ENCODE results near the gene DNAH2. TPM values are rescaled to one million over a fixed set of nuclear protein-coding genes. Genes with fewer than 3 reads are reported as not detected.

DNAH2 gene
- total RNA-seq, 1 experiment from 2014 or later = 0.13 TPM

DNA sequence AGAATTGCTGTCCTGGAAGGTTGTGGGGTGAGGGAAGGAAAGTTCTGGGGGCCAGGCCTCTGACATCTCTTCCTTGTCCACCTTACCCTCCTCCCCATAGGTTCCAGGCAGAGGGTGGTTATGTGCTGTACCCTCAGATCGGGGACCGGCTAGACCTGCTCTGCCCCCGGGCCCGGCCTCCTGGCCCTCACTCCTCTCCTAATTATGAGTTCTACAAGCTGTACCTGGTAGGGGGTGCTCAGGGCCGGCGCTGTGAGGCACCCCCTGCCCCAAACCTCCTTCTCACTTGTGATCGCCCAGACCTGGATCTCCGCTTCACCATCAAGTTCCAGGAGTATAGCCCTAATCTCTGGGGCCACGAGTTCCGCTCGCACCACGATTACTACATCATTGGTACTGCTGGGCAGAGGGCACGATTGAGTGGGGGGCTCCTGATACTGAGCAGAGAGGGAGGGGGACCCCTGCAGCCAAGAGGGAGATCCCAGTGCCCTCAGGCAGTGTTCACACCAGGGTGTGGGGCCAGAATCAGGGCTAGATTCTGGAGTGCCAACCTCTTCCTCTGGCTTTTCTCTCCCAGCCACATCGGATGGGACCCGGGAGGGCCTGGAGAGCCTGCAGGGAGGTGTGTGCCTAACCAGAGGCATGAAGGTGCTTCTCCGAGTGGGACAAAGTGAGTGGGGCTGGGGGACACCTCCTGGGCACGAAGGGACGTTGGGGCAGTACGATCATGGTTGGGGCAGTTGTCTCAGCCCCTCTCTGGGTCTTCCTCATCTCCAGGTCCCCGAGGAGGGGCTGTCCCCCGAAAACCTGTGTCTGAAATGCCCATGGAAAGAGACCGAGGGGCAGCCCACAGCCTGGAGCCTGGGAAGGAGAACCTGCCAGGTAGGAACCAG lies 9.4 kb upstream of the DNAH2 start:
- POLR2A ChIA-PET = no interaction called here
- H3K36me3 ChIP-seq (ENCODE audit: control insufficient read depth, insufficient read depth, low read length) = no peaks in the 10 kb centered on the region
- CTCF ChIA-PET = no interaction called here
- ATAC-seq (no peak), DNase-seq (ENCODE audit: low read depth, low spot score) (no peak)
- TF ChIP-seq, protein P1, sequence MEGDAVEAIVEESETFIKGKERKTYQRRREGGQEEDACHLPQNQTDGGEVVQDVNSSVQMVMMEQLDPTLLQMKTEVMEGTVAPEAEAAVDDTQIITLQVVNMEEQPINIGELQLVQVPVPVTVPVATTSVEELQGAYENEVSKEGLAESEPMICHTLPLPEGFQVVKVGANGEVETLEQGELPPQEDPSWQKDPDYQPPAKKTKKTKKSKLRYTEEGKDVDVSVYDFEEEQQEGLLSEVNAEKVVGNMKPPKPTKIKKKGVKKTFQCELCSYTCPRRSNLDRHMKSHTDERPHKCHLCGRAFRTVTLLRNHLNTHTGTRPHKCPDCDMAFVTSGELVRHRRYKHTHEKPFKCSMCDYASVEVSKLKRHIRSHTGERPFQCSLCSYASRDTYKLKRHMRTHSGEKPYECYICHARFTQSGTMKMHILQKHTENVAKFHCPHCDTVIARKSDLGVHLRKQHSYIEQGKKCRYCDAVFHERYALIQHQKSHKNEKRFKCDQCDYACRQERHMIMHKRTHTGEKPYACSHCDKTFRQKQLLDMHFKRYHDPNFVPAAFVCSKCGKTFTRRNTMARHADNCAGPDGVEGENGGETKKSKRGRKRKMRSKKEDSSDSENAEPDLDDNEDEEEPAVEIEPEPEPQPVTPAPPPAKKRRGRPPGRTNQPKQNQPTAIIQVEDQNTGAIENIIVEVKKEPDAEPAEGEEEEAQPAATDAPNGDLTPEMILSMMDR (IDR thresholded peaks at IDR 0.05) = no peak
- TF ChIP-seq TCF7L2 (IDR thresholded peaks at IDR 0.05; ENCODE audit: low read depth, low read length) (no peak), POLR2AphosphoS5 (IDR thresholded peaks at IDR 0.05; ENCODE audit: low read depth, low read length) (no peak), SIN3A (IDR thresholded peaks at IDR 0.05; ENCODE audit: borderline replicate concordance, insufficient read depth, low read depth, low read length) (no peak)
- TF ChIP-seq, protein P2, sequence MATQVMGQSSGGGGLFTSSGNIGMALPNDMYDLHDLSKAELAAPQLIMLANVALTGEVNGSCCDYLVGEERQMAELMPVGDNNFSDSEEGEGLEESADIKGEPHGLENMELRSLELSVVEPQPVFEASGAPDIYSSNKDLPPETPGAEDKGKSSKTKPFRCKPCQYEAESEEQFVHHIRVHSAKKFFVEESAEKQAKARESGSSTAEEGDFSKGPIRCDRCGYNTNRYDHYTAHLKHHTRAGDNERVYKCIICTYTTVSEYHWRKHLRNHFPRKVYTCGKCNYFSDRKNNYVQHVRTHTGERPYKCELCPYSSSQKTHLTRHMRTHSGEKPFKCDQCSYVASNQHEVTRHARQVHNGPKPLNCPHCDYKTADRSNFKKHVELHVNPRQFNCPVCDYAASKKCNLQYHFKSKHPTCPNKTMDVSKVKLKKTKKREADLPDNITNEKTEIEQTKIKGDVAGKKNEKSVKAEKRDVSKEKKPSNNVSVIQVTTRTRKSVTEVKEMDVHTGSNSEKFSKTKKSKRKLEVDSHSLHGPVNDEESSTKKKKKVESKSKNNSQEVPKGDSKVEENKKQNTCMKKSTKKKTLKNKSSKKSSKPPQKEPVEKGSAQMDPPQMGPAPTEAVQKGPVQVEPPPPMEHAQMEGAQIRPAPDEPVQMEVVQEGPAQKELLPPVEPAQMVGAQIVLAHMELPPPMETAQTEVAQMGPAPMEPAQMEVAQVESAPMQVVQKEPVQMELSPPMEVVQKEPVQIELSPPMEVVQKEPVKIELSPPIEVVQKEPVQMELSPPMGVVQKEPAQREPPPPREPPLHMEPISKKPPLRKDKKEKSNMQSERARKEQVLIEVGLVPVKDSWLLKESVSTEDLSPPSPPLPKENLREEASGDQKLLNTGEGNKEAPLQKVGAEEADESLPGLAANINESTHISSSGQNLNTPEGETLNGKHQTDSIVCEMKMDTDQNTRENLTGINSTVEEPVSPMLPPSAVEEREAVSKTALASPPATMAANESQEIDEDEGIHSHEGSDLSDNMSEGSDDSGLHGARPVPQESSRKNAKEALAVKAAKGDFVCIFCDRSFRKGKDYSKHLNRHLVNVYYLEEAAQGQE (IDR thresholded peaks at IDR 0.05; ENCODE audit: insufficient read depth in 1 of 2, low read depth in 2 of 2, low read length in 1 of 2) = no peak
- no peak overlapping the region for H3K4me3 ChIP-seq (ENCODE audit: low read depth in 2 of 2, low read length in 2 of 2)
- no peaks in the 10 kb centered on the region for H3K27me3 ChIP-seq (ENCODE audit: control insufficient read depth, insufficient read depth, low read length)
- in situ Hi-C loops (cut with HindIII; ENCODE audit: low pct_unique_long_range_greater_than_20kb, low sequenced_read_pairs) = no loop called here
- intact Hi-C loops (cut with micrococcal nuclease; ENCODE audit: unreplicated experiment) = no loop called here
- no TSS peak for BruUV-seq (replicated peaks)
- peaks cover 12% of the 10 kb centered on the region; the same call in 1 of the 2 replicates for H3K4me1 ChIP-seq (ENCODE audit: control insufficient read depth, insufficient read depth, low read length)
- no peaks in the 10 kb centered on the region for H3K9me3 ChIP-seq (ENCODE audit: control insufficient read depth, insufficient read depth, low read depth, low read length)
- H3K27ac ChIP-seq (ENCODE audit: low read length) = no peak overlapping the region

DNA sequence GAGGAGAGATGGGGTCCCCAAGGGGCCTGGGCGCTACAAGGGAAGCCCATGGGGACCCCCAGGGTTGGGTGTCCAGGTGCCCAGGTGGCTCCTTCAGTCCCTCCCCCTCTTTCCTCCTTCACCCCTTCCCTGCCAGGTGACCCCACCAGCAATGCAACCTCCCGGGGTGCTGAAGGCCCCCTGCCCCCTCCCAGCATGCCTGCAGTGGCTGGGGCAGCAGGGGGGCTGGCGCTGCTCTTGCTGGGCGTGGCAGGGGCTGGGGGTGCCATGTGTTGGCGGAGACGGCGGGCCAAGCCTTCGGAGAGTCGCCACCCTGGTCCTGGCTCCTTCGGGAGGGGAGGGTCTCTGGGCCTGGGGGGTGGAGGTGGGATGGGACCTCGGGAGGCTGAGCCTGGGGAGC lies 8.5 kb upstream of the DNAH2 start:
- POLR2A ChIA-PET = no interaction called here
- no peaks in the 10 kb centered on the region for H3K27me3 ChIP-seq (ENCODE audit: control insufficient read depth, insufficient read depth, low read length)
- H3K4me1 ChIP-seq (ENCODE audit: control insufficient read depth, insufficient read depth, low read length) = peaks cover 9% of the 10 kb centered on the region; the same call in 1 of the 2 replicates
- no peak overlapping the region for H3K4me3 ChIP-seq (ENCODE audit: low read depth in 2 of 2, low read length in 2 of 2)
- CTCF ChIA-PET = no interaction called here
- BruUV-seq (replicated peaks) = no TSS peak
- H3K27ac ChIP-seq (ENCODE audit: low read length) = no peak overlapping the region
- H3K36me3 ChIP-seq (ENCODE audit: control insufficient read depth, insufficient read depth, low read length) = no peaks in the 10 kb centered on the region
- TF ChIP-seq POLR2AphosphoS5 (IDR thresholded peaks at IDR 0.05; ENCODE audit: low read depth, low read length) (no peak), SIN3A (IDR thresholded peaks at IDR 0.05; ENCODE audit: borderline replicate concordance, insufficient read depth, low read depth, low read length) (no peak), TCF7L2 (IDR thresholded peaks at IDR 0.05; ENCODE audit: low read depth, low read length) (no peak)
- TF ChIP-seq, protein P1 (IDR thresholded peaks at IDR 0.05) = no peak
- TF ChIP-seq, protein P2 (IDR thresholded peaks at IDR 0.05; ENCODE audit: insufficient read depth in 1 of 2, low read depth in 2 of 2, low read length in 1 of 2) = no peak
- intact Hi-C loops (cut with micrococcal nuclease; ENCODE audit: unreplicated experiment) (no loop called here), in situ Hi-C loops (cut with HindIII; ENCODE audit: low pct_unique_long_range_greater_than_20kb, low sequenced_read_pairs) (no loop called here)
- ATAC-seq (no peak), DNase-seq (ENCODE audit: low read depth, low spot score) (no peak)
- H3K9me3 ChIP-seq (ENCODE audit: control insufficient read depth, insufficient read depth, low read depth, low read length) = no peaks in the 10 kb centered on the region
